Mucosa of descending colon (tissue), 3 donors: ENCODE results near the gene AGPAT3. TPM values are rescaled to one million over a fixed set of nuclear protein-coding genes. Genes with fewer than 3 reads are reported as not detected.

Source experiments
- ATAC-seq: fragments of 200-7000 bp; cut with Tn5 transposase; one replicate; pipeline ENCODE4 v1.9.1; 2020; ENCODE audit warnings: mild to moderate bottlenecking, moderate library complexity
- DNase-seq, 3 donors: peaks; one replicate each; pipeline ENCODE4 v3.0.0-alpha.2; 2020
- H3K36me3 ChIP-seq: fragments of 200-600 bp; one replicate; pipeline ENCODE4 v1.8.0; 2021; ENCODE audit warnings: low read depth, mild to moderate bottlenecking
- H3K4me1 ChIP-seq: fragments of 200-600 bp; one replicate; pipeline ENCODE4 v1.8.0; 2021; ENCODE audit warnings: low read depth, mild to moderate bottlenecking
- H3K4me3 ChIP-seq: fragments of 200-600 bp; one replicate; pipeline ENCODE4 v1.8.0; 2021; ENCODE audit warnings: mild to moderate bottlenecking
- H3K9me3 ChIP-seq: fragments of 200-600 bp; one replicate; pipeline ENCODE4 v1.8.0; 2021; ENCODE audit warnings: mild to moderate bottlenecking
- CTCF ChIP-seq: fragments of 200-600 bp; IDR thresholded peaks from one replicate; pipeline ENCODE4 v1.8.0; 2022; ENCODE audit warnings: antibody characterized with exemption, mild to moderate bottlenecking
- intact Hi-C, 2 donors: fragments of 100-400 bp; cut with DNase I in 1 of 2; cut with micrococcal nuclease in 1 of 2; formaldehyde crosslinking; loops; one replicate each; pipeline versions ENCODE4 v1.11.0 to v1.11.1; 2022; cut with DNase I, micrococcal nuclease
- total RNA-seq, 3 donors: library from RNA; stranded (reverse); fragmentation: NEBNext Ultra II Directional in 2 of 3; extraction: Animal tissue kit (Norgen Biotek cat#: 25700) in 2 of 3; gene quantifications; one replicate each; pipeline versions ENCODE4 v1.2.1 to v1.2.4, GENCODE V29; 2021 to 2023
- donor health status: DM: no; HTN: no; CAD: no; lungs with moderate emphysema.
- donor health status: DM: no; HTN: no; CAD: no.
- donor health status: DM: no; HTN: yes; CAD: no.

Gene AGPAT3
- total RNA-seq, 3 donors from 2014 or later = 77.7 to 120 (median 97.7) TPM

GRCh38 chr21:44006656-44007055 lies 141.6 kb downstream of the AGPAT3 start:
- TF ChIP-seq CTCF = no peak
- Histone ChIP-seq H3K9me3 (no peaks in the 10 kb centered on the region), H3K4me3 (no peak overlapping the region), H3K4me1 (peaks cover 6% of the 10 kb centered on the region), H3K36me3 (no peaks in the 10 kb centered on the region)
- intact Hi-C loops = no loop called here
- ATAC-seq (no peak), DNase-seq (no peak)

GRCh38 chr21:44010429-44010828 lies 145.4 kb downstream of the AGPAT3 start:
- no peaks in the 10 kb centered on the region for H3K36me3 ChIP-seq
- intact Hi-C loops = no loop called here
- no peak overlapping the region for H3K4me3 ChIP-seq
- TF ChIP-seq CTCF = no peak
- H3K4me1 ChIP-seq = peaks cover 22% of the 10 kb centered on the region
- H3K9me3 ChIP-seq = no peaks in the 10 kb centered on the region
- no peak for DNase-seq
- no peak for ATAC-seq

- ATAC-seq = no peak
- no peak for DNase-seq
- Histone ChIP-seq H3K4me3 (peak overlapping the region; percentile 85), H3K4me1 (peaks cover 25% of the 10 kb centered on the region), H3K9me3 (no peaks in the 10 kb centered on the region), H3K36me3 (no peaks in the 10 kb centered on the region)
- intact Hi-C loops = no loop called here
- TF ChIP-seq CTCF = no peak
Measured at GRCh38 chr21:44011123-44011522, 146.1 kb downstream of the AGPAT3 start.

- no peak for TF ChIP-seq CTCF
- peaks cover 30% of the 10 kb centered on the region for H3K4me1 ChIP-seq
Measured at GRCh38 chr21:44011579-44012473, 146.8 kb downstream of the AGPAT3 start, which contains the start of gene TRAPPC10. TRAPPC10 (plus strand) TSS chr21:44012309; CDS start chr21:44012494, 185 bp downstream.

GRCh38 chr21:44012474-44013379 lies 147.7 kb downstream of the AGPAT3 start:
- intact Hi-C loops = no loop called here
- no peak for TF ChIP-seq CTCF
- DNase-seq (peak; percentile 76 to 90 (median 89)), ATAC-seq (peak; percentile 81)
- H3K4me1 ChIP-seq = peaks cover 33% of the 10 kb centered on the region
- H3K9me3 ChIP-seq = no peaks in the 10 kb centered on the region
- no peaks in the 10 kb centered on the region for H3K36me3 ChIP-seq
- H3K4me3 ChIP-seq = peak overlapping the region; percentile 85

More at GRCh38 chr21:44011579-44012473, 146.8 kb downstream of the AGPAT3 start, which contains the start of gene TRAPPC10:
- DNase-seq (peak; percentile 85 to 91 (median 91)), ATAC-seq (peak; percentile 90)
- Histone ChIP-seq H3K36me3 (no peaks in the 10 kb centered on the region), H3K4me3 (peak within 1 kb of the TSS; percentile 85), H3K9me3 (no peaks in the 10 kb centered on the region)
- intact Hi-C loops = no loop called here
